Erythroblast (primary cell): ENCODE measurements around the gene ST6GAL1.

Experiments used
- GATA1 ChIP-seq: IDR thresholded peaks from 2 replicates; pipeline ENCODE4 v1.6.1; 2011; ENCODE audit warnings: low read depth, mild to moderate bottlenecking, control low read depth, low read length, moderate library complexity
- POLR2A ChIP-seq: IDR thresholded peaks from 2 replicates; pipeline ENCODE4 v1.6.1; 2011; ENCODE audit warnings: mild to moderate bottlenecking, low read length

DNA sequence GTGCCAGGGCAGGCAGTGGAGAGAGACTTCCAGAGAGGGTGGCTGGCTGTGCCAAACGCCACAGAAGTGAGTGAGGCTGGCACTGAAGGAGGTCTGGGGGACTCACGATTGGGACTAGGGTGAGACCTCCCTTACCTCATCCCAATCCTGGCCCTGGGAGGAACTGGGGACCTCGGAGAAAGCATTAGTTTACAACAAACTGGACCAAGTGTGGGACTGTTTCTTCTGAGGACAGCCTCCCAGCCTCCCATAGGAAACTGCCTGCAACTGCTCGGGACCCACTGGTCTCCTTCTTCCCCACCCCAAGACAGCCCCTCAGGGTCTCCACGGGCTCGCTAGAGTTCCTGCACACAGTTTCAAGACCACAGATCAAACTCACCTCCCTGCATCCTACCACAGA is 45.4 kb downstream of the ST6GAL1 start:
- TF ChIP-seq POLR2A (no peak), GATA1 (no peak)
